ENCODE data around the gene ROCK1. TPM values are rescaled to one million over a fixed set of nuclear protein-coding genes. Genes with fewer than 3 reads are reported as not detected.

The ROCK1 gene
- total RNA-seq, 1 donor = 42.7 TPM

GRCh38 chr18:21112140-21112473 is 494 bp upstream of the ROCK1 start:
- H4K20me1 ChIP-seq (ENCODE audit: insufficient read depth, low read length) = peaks cover 34% of the 10 kb centered on the region
- peak overlapping the region; percentile 98 for H3K27ac ChIP-seq (ENCODE audit: low read depth, low read length)
- DNase-seq (ENCODE audit: insufficient read length, low spot score, missing footprints) = peak; percentile 79
- H3K4me1 ChIP-seq (ENCODE audit: insufficient read depth, low read length) = peaks cover 38% of the 10 kb centered on the region
- H3K79me2 ChIP-seq (ENCODE audit: insufficient read depth, low read length) = peaks cover 44% of the 10 kb centered on the region
- H3K4me3 ChIP-seq (ENCODE audit: insufficient read depth, low read length) = peak overlapping the region; percentile 75
- H3K36me3 ChIP-seq (ENCODE audit: insufficient read depth, low read length) = no peaks in the 10 kb centered on the region
- H3K9me3 ChIP-seq (ENCODE audit: low read depth, low read length) = no peaks in the 10 kb centered on the region
- no peaks in the 10 kb centered on the region for H3K27me3 ChIP-seq (ENCODE audit: insufficient read depth, low read length)
- TF ChIP-seq CTCF (IDR thresholded peaks at IDR 0.05; ENCODE audit: extremely low read depth, low read depth, low read length) = no peak
- H2AFZ ChIP-seq (ENCODE audit: low read length) = peak overlapping the region; percentile 89
- H3K4me2 ChIP-seq (ENCODE audit: insufficient read depth, low read length) = peak overlapping the region; percentile 93

- H3K4me2 ChIP-seq (ENCODE audit: insufficient read depth, low read length) = peak overlapping the region; percentile 88
- no peak for TF ChIP-seq CTCF (IDR thresholded peaks at IDR 0.05; ENCODE audit: extremely low read depth, low read depth, low read length)
- H3K79me2 ChIP-seq (ENCODE audit: insufficient read depth, low read length) = peaks cover 57% of the 10 kb centered on the region
- peak overlapping the region; percentile 97 for H3K4me3 ChIP-seq (ENCODE audit: insufficient read depth, low read length)
- no peaks in the 10 kb centered on the region for H3K36me3 ChIP-seq (ENCODE audit: insufficient read depth, low read length)
- peak overlapping the region; percentile 90 for H3K27ac ChIP-seq (ENCODE audit: low read depth, low read length)
- peaks cover 43% of the 10 kb centered on the region for H4K20me1 ChIP-seq (ENCODE audit: insufficient read depth, low read length)
- no peaks in the 10 kb centered on the region for H3K27me3 ChIP-seq (ENCODE audit: insufficient read depth, low read length)
- DNase-seq (ENCODE audit: insufficient read length, low spot score, missing footprints) = no peak
- H2AFZ ChIP-seq (ENCODE audit: low read length) = peak overlapping the region; percentile 86
- peaks cover 25% of the 10 kb centered on the region for H3K4me1 ChIP-seq (ENCODE audit: insufficient read depth, low read length)
- no peaks in the 10 kb centered on the region for H3K9me3 ChIP-seq (ENCODE audit: low read depth, low read length)
Observed at GRCh38 chr18:21110713-21111345, 784 bp downstream of the ROCK1 start.

- Histone ChIP-seq H3K27ac (ENCODE audit: low read depth, low read length) (peak overlapping the region; percentile 90), H4K20me1 (ENCODE audit: insufficient read depth, low read length) (peaks cover 50% of the 10 kb centered on the region), H2AFZ (ENCODE audit: low read length) (no peak overlapping the region)
Observed at GRCh38 chr18:21109936-21110712, 1.5 kb downstream of the ROCK1 start.

More at GRCh38 chr18:21109936-21110712, 1.5 kb downstream of the ROCK1 start:
- Histone ChIP-seq H3K36me3 (ENCODE audit: insufficient read depth, low read length) (no peaks in the 10 kb centered on the region), H3K27me3 (ENCODE audit: insufficient read depth, low read length) (no peaks in the 10 kb centered on the region), H3K9me3 (ENCODE audit: low read depth, low read length) (no peaks in the 10 kb centered on the region), H3K4me3 (ENCODE audit: insufficient read depth, low read length) (peak overlapping the region; percentile 97), H3K4me2 (ENCODE audit: insufficient read depth, low read length) (peak overlapping the region; percentile 88), H3K4me1 (ENCODE audit: insufficient read depth, low read length) (peaks cover 18% of the 10 kb centered on the region), H3K79me2 (ENCODE audit: insufficient read depth, low read length) (peaks cover 64% of the 10 kb centered on the region)
- DNase-seq (ENCODE audit: insufficient read length, low spot score, missing footprints) = no peak
- no peak for TF ChIP-seq CTCF (IDR thresholded peaks at IDR 0.05; ENCODE audit: extremely low read depth, low read depth, low read length)
